Measurements from ENCODE around the gene MTUS2. TPM values are rescaled to one million over a fixed set of nuclear protein-coding genes. Genes with fewer than 3 reads are reported as not detected.

MTUS2 gene
- total and polyA plus RNA-seq, 10 of the 15 experiments (the other 5 are each of a cell fraction or from before 2014, with no cell fraction given): under 0.01 to 0.05 (median 0.02) TPM; not detected in 6

GRCh38 chr13:28867564-28867963 lies 47.4 kb downstream of the MTUS2 start:
- RAD21 ChIA-PET (ENCODE audit: unreplicated experiment): no interaction called here
- H4K20me1 ChIP-seq (ENCODE audit: control insufficient read depth, insufficient read depth): no peaks in the 10 kb centered on the region
- H3K4me3 ChIP-seq: no peak overlapping the region
- SMC1A ChIA-PET (ENCODE audit: uncharacterized antibody, unreplicated experiment): no interaction called here
- H3K79me2 ChIP-seq (ENCODE audit: control insufficient read depth, insufficient read depth, low read length): no peaks in the 10 kb centered on the region
- POLR2A ChIA-PET: no interaction called here
- 0% methylated on average over 1 of the region's 1 CpG for WGBS (ENCODE audit: insufficient coverage, insufficient replicate concordance, low lambda C conversion rate, missing lambda C conversion rate)
- no peaks in the 10 kb centered on the region for H3K36me3 ChIP-seq (ENCODE audit: control insufficient read depth in 2 of 2, insufficient read depth in 2 of 2, low read length in 1 of 2)
- intact Hi-C loops (cut with micrococcal nuclease; ENCODE audit: unreplicated experiment): no loop called here
- FAIRE-seq (no peak), ATAC-seq (no peak), DNase-seq (ENCODE audit: low read depth, low spot score) (no peak)
- BruUV-seq (replicated peaks): no TSS peak
- peaks cover 2% of the 10 kb centered on the region; the same call in 1 of the 3 replicates for H3K9me3 ChIP-seq (replicated peaks; ENCODE audit: control insufficient read depth, insufficient read depth, low read length)
- TF ChIP-seq ZNF384 (IDR thresholded peaks at IDR 0.05; ENCODE audit: borderline replicate concordance, low read depth, low read length) (no peak), GATAD2B (conservative IDR thresholded peaks at IDR 0.05; ENCODE audit: low read depth) (no peak), KLF5 (IDR thresholded peaks at IDR 0.05; ENCODE audit: partially characterized antibody) (no peak), HCFC1 (IDR thresholded peaks at IDR 0.05; ENCODE audit: low read length) (no peak), BHLHE40 (IDR thresholded peaks at IDR 0.05; ENCODE audit: borderline replicate concordance in 1 of 2, low read depth in 2 of 2, low read length in 1 of 2) (no peak), MYB (IDR thresholded peaks at IDR 0.05; ENCODE audit: borderline replicate concordance, low read depth, low read length) (no peak), YY1 (IDR thresholded peaks at IDR 0.05; ENCODE audit: low read depth, low read length) (no peak), BCLAF1 (IDR thresholded peaks at IDR 0.05) (no peak), DPF2 (IDR thresholded peaks at IDR 0.05) (no peak), NFYA (IDR thresholded peaks at IDR 0.05; ENCODE audit: borderline replicate concordance, low read depth, low read length) (no peak), NKRF (conservative IDR thresholded peaks at IDR 0.05) (no peak)
- H3K27ac ChIP-seq (ENCODE audit: control insufficient read depth, insufficient read depth): no peak overlapping the region
- in situ Hi-C loops (cut with MboI): no loop called here
- H3K4me2 ChIP-seq (ENCODE audit: control insufficient read depth, insufficient read depth): no peak overlapping the region
- no peaks in the 10 kb centered on the region for H3K4me1 ChIP-seq (ENCODE audit: control insufficient read depth, insufficient read depth, low read length)
- H3K27me3 ChIP-seq (replicated peaks in 1 of 2; ENCODE audit: control insufficient read depth in 2 of 2, insufficient read depth in 2 of 2, low read length in 1 of 2): no peaks in the 10 kb centered on the region
- no peak overlapping the region for H3K9ac ChIP-seq (ENCODE audit: control insufficient read depth, insufficient read depth, low read length)
- CTCF ChIA-PET: no interaction called here
- H2AFZ ChIP-seq (ENCODE audit: control insufficient read depth, low read depth, low read length): no peak overlapping the region
